Kidney (tissue), 14 donors: ENCODE data around the gene HECTD4. TPM values are rescaled to one million over a fixed set of nuclear protein-coding genes. Genes with fewer than 3 reads are reported as not detected.
A peak's percentile ranks its signal among the peaks of the same experiment; 100 is the strongest.

Experiments used
- DNase-seq, 5 donors: peaks; one replicate each; pipeline ENCODE4 v3.0.0-alpha.2; 2013 to 2020
- FAIRE-seq: peaks from 2 replicates; lab custom pipeline; 2012; peaks lifted over from hg19 to GRCh38; lab: Jason Lieb, UNC
- H3K27ac ChIP-seq, 2 donors: one replicate each; pipeline ENCODE4 v1.7.0; 2013; ENCODE audit warnings: low read depth in 2 of 2, low read length in 2 of 2, inconsistent platforms in 1 of 2
- H3K27me3 ChIP-seq: one replicate; pipeline ENCODE4 v1.7.1; 2013; ENCODE audit warnings: low read length, inconsistent platforms; ENCODE audit not compliant: control insufficient read depth, insufficient read depth
- H3K36me3 ChIP-seq, 3 donors: one replicate each; pipeline versions ENCODE4 v1.7.0 to v1.7.1; 2013; ENCODE audit warnings: low read length in 3 of 3, control low read depth in 1 of 3, inconsistent platforms in 1 of 3; ENCODE audit not compliant: insufficient read depth in 3 of 3, control insufficient read depth in 2 of 3
- H3K4me1 ChIP-seq, 3 donors: one replicate each; pipeline versions ENCODE4 v1.7.0 to v1.7.1; 2013; ENCODE audit warnings: low read length in 3 of 3, inconsistent platforms in 1 of 3, low read depth in 1 of 3; ENCODE audit not compliant: control insufficient read depth in 2 of 3, insufficient read depth in 2 of 3
- H3K4me3 ChIP-seq, 3 donors: one replicate each; pipeline versions ENCODE4 v1.7.0 to v1.8.1; 2013; ENCODE audit warnings: low read length in 3 of 3, control low read depth in 1 of 3, inconsistent platforms in 1 of 3
- H3K9ac ChIP-seq, 3 donors: one replicate each; pipeline versions ENCODE4 v1.7.0 to v1.7.1; 2013; ENCODE audit warnings: low read length in 3 of 3, control low read depth in 1 of 3, inconsistent platforms in 1 of 3
- H3K9me3 ChIP-seq, 3 donors: one replicate each; pipeline versions ENCODE4 v1.7.0 to v1.7.1; 2013; ENCODE audit warnings: low read length in 3 of 3, control low read depth in 1 of 3, inconsistent platforms in 1 of 3; ENCODE audit not compliant: control insufficient read depth in 2 of 3, insufficient read depth in 1 of 3
- CTCF ChIP-seq: IDR thresholded peaks from 3 replicates; pipeline ENCODE4 v1.5.1; 2012; ENCODE audit warnings: mild to moderate bottlenecking, moderate library complexity, borderline replicate concordance; ENCODE audit not compliant: insufficient read depth; ENCODE audit errors: extremely low read depth
- intact Hi-C: fragments of 100-400 bp; cut with DNase I; formaldehyde crosslinking; loops from one replicate; pipeline ENCODE4 v1.11.1; 2022
- polyA plus RNA-seq: library from polyadenylated mRNA; stranded (reverse); fragments of 350-450 nt; fragmentation: Illumina TruSeq; extraction: RNeasy Lipid Tissue Mini Kit (QIAGEN cat#74804); gene quantifications from one replicate; pipeline ENCODE4 v1.2.3, GENCODE V29; 2014; ENCODE audit warnings: low read depth, low replicate concordance; ENCODE audit not compliant: insufficient read depth
- total RNA-seq: library from RNA; stranded (reverse); fragmentation: NEBNext Ultra II Directional; extraction: Animal tissue kit (Norgen Biotek cat#: 25700); gene quantifications from one replicate; pipeline ENCODE4 v1.2.1, GENCODE V29; 2021
- donor health status: control.
- donor health status: control.
- donor health status: control.
- donor health status: control.
- donor health status: control.
- donor health status: DM: yes; HTN: yes; CAD: no.
- donor health status: Normal renal cell carcinoma (clear cell type).

Gene HECTD4
- total and polyA plus RNA-seq, 2 donors from 2014 or later, result 15.6 to 53.1 TPM

- FAIRE-seq (peak; percentile 46), DNase-seq (no peak)
- Histone ChIP-seq H3K9ac (no peak overlapping the region), H3K36me3 (no peaks in the 10 kb centered on the region), H3K4me1 (peaks cover 0 to 8% (median 0%) of the 10 kb centered on the region in 3 donors), H3K27me3 (no peaks in the 10 kb centered on the region), H3K27ac (no peak overlapping the region), H3K9me3 (no peaks in the 10 kb centered on the region), H3K4me3 (no peak overlapping the region)
- TF ChIP-seq CTCF, result no peak
- intact Hi-C loops, result no loop called here
Measured at GRCh38 chr12:112322882-112323547, 59.2 kb downstream of the HECTD4 start.

- Histone ChIP-seq H3K36me3 (no peaks in the 10 kb centered on the region), H3K4me1 (peaks cover 0 to 10% (median 0%) of the 10 kb centered on the region in 3 donors), H3K9me3 (no peaks in the 10 kb centered on the region), H3K27me3 (no peaks in the 10 kb centered on the region), H3K27ac (no peak overlapping the region), H3K4me3 (no peak overlapping the region), H3K9ac (no peak overlapping the region)
- intact Hi-C loops, result no loop called here
- TF ChIP-seq CTCF, result no peak
- DNase-seq (no peak), FAIRE-seq (no peak)
Measured at GRCh38 chr12:112322441-112322840, 59.8 kb downstream of the HECTD4 start.

- Histone ChIP-seq H3K36me3 (no peaks in the 10 kb centered on the region), H3K27ac (no peak overlapping the region), H3K4me3 (no peak overlapping the region), H3K4me1 (peaks cover 0 to 15% (median 0%) of the 10 kb centered on the region in 3 donors), H3K9me3 (no peaks in the 10 kb centered on the region), H3K9ac (no peak overlapping the region), H3K27me3 (no peaks in the 10 kb centered on the region)
- intact Hi-C loops, result no loop called here
- DNase-seq, result no peak
- TF ChIP-seq CTCF, result no peak
- no peak for FAIRE-seq
Measured at GRCh38 chr12:112321245-112321644, 61.0 kb downstream of the HECTD4 start.
